ENCODE data around the gene LDB3.

LDB3 gene

GRCh38 chr10:86665218-86665607, 3.1 kb upstream of the LDB3 start:
- DNase-seq, result no peak

GRCh38 chr10:86665868-86666267, 2.4 kb upstream of the LDB3 start:
- DNase-seq, result peak; percentile 86 to 94

DNA sequence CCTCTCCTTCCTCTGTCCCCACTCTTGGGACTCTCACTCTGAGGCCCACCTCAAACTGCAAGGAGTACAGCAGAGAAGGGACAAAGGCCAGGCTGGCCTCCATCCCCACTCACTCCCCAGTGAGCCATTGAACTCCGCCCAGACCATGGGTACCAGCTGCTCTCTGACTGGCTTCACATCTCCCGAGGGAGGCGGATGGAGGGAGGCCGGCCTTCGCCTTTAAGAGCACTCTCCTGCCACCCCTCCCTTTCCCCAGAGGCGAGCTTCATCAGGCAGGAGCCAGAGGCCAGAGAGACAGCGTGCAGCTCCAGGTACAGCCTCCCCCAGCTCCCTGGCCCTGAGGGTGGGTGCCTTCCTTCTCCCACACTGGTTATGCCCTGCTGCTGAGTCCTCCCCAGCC, 1.8 kb upstream of the LDB3 start:
- peak; percentile 58 to 67 for DNase-seq

DNA sequence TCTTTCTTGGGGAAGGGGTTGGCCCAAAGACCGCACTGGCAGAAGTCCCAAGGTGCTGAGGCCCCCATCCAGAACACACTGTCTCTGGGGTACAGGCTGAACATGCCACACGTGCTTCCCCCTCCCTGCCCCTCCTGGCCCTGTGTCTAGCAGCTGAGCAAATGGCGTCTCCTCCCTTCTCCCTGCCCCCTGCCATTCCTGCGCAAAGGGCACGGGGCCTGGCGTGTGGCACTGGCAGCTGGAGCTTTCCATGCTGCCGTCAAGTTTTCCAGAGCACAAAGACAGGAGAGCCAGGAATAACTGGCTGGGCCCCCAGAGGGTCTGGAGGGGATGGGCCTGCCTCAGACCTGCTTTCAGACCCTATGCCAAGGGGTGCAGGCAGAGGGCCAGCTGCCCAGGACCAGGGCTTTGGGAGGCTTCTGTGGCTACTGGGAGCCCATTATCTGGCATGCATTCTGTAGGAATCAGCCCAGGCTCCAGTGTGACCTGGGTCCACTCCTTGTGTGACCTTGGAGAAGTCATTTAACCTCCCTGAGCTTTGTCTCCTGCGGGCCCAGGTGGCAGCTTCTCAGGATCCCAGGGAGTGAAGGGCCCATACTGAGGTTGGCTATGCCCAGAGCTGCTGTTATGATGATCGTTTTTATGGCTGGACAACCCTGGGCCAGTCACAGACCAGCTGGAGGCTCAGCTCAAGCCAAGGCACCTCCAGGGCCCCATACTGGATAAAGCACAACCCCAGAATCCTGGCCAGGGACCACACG, 710 bp upstream of the LDB3 start:
- DNase-seq, result no peak

- no peak for DNase-seq
These were observed 2.0 kb downstream of the LDB3 start for GRCh38 chr10:86670290-86670811.

- no peak for DNase-seq
These were observed 2.6 kb downstream of the LDB3 start for GRCh38 chr10:86670876-86671275.

DNA sequence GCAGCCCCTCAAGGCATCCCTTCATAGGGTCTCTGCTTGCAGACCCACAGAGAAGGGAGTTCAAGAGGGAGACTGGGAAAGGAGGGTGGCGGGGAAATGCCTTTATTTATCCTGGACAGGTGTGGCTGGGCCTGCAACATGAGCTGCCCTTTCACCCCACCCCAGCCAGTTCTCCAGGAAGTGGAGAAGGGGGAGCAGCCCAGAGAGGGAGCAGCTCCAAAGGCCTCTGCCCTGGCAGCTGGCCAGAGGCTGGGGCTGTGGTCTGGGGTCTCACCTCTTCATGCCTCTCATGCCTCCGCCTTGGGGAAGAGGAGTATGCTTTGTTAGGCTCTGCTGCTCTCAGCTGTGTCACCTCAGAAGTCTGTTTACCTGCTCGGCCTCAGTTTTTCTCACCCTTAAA, 3.1 kb downstream of the LDB3 start:
- DNase-seq, result no peak

DNA sequence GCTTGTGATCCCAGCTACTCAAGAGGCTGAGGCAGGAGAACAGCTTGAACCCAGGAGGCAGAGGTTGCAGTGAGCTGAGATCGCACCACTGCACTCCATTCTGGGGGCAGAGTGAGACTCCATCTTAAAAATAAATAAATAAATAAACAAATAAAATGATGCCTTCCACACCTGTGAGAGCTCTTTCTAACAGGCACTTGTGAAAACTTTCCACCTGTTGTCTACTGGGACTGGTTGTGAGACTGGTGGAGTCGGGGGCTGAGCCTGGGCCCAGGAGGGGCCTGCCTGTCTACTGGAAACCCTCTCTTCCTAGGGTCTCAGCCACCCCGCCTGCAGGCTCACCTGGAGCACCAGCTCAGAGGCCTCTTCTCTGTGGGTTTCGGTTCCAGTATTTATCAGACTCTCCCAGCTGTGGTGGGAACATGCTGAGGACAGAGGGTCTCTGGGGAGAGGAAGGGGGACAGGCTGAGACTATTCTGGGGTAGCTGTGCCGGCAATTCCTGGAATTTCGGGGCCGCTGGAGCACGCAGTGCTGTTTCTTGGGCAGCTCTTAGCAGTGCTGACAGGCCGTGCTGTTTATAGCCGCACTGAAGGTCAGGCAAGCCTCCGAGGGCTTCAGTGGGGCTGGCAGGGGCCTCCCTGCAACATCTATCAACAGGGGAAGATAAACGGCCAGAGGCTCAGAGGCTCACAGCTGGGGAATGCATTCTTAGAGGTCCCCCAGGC, 3.8 kb downstream of the LDB3 start:
- no peak for DNase-seq

DNA sequence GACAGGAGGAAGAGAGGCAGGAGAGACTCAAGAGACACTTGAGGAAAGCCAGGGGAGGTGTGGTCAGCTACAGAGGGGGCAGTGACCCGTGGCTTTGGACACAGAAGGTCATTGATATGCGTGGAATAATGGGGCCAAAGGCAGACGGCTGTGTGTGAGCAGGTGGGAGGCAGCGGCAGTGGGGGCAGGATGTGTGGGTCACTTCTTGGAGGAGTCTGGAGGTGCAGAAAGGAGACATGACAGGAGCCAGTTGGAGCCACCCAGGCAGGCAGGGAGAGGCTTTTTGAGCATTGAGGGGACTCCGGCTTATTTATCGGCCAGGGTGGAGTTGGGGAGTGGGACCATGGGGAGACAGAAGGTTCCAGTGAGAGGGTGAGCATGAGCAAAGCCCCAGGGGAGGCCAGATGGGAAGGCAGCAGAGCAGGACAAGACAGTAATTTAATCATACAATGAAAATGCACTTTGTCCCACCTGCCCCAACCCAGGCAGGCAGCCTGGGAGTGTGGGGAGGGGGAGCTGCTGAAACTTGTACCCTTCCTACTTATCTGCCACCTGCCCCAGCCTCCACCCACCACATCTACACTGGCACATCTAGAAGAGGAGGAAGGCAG, 5.0 kb downstream of the LDB3 start:
- no peak for DNase-seq

GRCh38 chr10:86673827-86674581, 5.7 kb downstream of the LDB3 start:
- peak; percentile 28 to 55 for DNase-seq

- DNase-seq, result no peak
These were observed 6.6 kb downstream of the LDB3 start for GRCh38 chr10:86674912-86675311.

DNA sequence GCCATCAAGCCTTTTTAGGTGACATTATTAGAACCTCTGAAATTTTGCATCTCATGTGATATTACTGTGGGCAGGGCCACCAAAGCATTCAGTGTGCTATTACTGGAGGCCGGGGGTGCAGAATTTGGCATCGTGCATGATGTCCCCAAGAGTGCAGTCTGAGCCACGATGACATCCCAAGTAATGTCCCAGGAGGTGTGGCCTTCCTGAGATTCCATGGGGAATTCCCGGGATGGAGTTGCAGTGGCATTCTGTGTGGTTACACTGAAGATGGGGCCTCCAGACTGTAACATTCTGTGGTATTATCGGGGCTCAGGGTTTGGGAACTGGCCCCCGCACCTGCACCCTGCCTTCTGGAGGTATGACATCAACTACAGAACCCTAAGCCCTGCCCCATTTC, 9.1 kb downstream of the LDB3 start:
- DNase-seq, result no peak

- DNase-seq, result peak; percentile 15 to 18
These were observed 10.9 kb downstream of the LDB3 start for GRCh38 chr10:86678999-86679792.

DNA sequence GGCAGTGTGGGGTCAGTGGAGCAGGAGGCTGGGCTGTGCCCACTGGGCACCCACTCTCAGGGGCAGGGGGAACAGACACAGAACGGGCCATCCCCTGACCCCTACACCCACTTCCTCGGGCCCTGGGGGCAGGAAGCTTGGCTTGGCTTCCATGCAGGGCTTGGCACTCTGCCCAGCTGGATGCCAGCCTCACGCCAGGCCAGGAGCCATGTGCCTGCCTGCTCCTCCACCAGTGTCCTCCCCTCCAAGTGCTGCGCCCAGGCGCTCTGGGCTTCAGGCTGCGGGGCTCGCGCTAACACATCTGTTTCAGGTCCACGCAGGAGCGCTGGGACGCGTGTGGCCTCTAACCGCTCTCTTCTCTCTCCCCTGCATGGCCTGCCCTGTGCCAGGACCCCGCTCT, 12.7 kb downstream of the LDB3 start:
- DNase-seq, result peak in 1 of 2 donors; percentile 19

GRCh38 chr10:86681722-86682386, 13.5 kb downstream of the LDB3 start:
- DNase-seq, result no peak

- DNase-seq, result no peak
These were observed 14.4 kb downstream of the LDB3 start for GRCh38 chr10:86682675-86683074.

- peak in 1 of 2 donors; percentile 45 for DNase-seq
These were observed 16.2 kb downstream of the LDB3 start for GRCh38 chr10:86684331-86685097.

DNA sequence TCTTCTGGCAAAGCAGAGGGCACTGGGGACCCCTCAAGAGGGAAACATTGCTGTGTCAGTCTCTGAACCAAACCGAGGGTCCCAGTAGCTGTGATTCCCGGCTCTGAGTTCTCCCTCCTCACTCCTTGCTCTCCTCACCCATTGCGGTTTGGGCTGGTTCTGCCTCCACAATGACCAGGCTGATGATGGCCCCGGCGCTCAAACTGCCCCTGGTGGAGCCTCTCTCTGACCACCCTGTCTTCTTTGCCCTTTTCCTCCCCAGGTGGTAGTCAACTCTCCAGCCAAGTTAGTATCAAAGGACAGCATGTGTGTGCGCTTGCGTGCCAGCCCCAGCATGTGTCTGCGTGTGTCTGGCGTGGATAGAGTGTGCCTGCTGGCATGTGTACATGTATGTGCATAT, 17.1 kb downstream of the LDB3 start:
- no peak for DNase-seq

DNA sequence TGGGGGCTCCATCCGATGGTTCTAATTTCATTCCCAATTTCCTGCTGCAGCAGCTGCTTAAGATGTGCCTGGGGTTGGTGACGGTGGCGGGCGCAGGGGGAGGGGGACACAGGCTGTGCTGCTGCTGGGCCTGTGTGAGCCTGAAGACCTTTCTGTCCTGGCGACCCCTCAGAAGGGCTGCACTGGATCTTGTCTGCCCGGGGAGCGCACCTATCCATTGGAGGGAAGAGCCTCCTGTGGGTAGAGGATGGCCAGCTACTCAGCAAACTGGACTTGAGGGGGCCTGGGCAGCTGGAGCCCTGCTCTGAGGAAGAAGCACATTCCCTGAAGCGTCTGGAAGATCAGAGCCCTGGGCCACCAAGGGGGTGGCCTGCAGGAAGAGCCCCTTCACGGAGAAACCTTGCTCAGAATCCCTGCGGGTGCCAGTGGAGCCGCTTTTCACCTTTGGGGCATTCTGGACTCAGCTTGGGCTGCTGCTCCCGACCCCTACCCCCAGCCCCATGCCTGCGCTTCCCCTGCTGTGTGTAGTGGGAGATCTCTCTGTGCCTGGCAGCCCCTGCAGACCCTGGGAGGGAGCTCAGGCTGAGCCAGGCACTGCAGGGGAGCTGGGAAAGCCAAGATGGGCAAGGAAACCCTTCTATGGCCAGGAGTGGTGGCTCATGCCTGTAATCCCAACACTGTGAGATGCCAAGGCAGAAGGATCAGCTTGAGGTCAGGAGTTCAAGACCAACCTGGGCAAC, 17.8 kb downstream of the LDB3 start:
- no peak for DNase-seq

DNA sequence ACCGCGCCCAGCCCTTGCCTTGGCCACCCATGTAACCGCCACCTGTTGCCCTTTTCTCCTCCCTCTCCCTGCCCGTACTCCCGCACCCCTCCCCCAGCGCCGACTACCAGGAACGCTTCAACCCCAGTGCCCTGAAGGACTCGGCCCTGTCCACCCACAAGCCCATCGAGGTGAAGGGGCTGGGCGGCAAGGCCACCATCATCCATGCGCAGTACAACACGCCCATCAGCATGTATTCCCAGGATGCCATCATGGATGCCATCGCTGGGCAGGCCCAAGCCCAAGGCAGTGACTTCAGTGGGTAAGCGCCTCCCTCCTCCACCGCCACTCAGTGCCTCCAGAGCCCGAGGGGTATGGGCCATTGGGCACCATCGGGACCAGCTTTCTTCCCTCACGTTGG, 18.7 kb downstream of the LDB3 start:
- DNase-seq, result no peak

Data from hippocampal formation (tissue), 2 donors.